SK-N-SH treated with all-trans-retinoic acid at 6 μM for 48 hours (cell line): Measurements from ENCODE around the gene ADAM8.

Source experiments
- ARNTL ChIP-seq: fragments of 450-650 bp; formaldehyde crosslinking; IDR thresholded peaks from 2 replicates; pipeline ENCODE4 v1.5.0; 2020; ENCODE audit warnings: low read depth, mild to moderate bottlenecking, moderate library complexity, borderline replicate concordance
- CSDC2 ChIP-seq: fragments of 250-450 bp; sonication (Bioruptor Pico); IDR thresholded peaks from 2 replicates; pipeline ENCODE4 v1.5.0; 2020; ENCODE audit warnings: mild to moderate bottlenecking, moderate library complexity
- GLIS3 ChIP-seq: fragments of 250-450 bp; sonication (Bioruptor Pico); IDR thresholded peaks from 2 replicates; pipeline ENCODE4 v1.5.0; 2020; ENCODE audit warnings: mild to moderate bottlenecking, moderate library complexity
- ISL1 ChIP-seq: fragments of 250-450 bp; sonication (Bioruptor Pico); IDR thresholded peaks from 2 replicates; pipeline ENCODE4 v2.1.2; 2022; ENCODE audit warnings: mild to moderate bottlenecking, moderate library complexity
- OSR1 ChIP-seq: fragments of 250-450 bp; sonication (Bioruptor Pico); IDR thresholded peaks from 2 replicates; pipeline ENCODE4 v1.8.0; 2022; ENCODE audit warnings: moderate library complexity, mild to moderate bottlenecking, inconsistent platforms
- PPARA ChIP-seq: fragments of 250-450 bp; sonication (Bioruptor Pico); IDR thresholded peaks from 2 replicates; pipeline ENCODE4 v1.5.0; 2020; ENCODE audit warnings: mild to moderate bottlenecking, borderline replicate concordance
- SNAI2 ChIP-seq: fragments of 250-450 bp; sonication (Bioruptor Pico); IDR thresholded peaks from 2 replicates; pipeline ENCODE4 v1.5.0; 2020; ENCODE audit warnings: mild to moderate bottlenecking, moderate library complexity
- TCF4 ChIP-seq: fragments of 250-450 bp; sonication (Bioruptor Pico); IDR thresholded peaks from 2 replicates; pipeline ENCODE4 v1.8.0; 2021; ENCODE audit warnings: mild to moderate bottlenecking, moderate library complexity, borderline replicate concordance
- ZC3H10 ChIP-seq: fragments of 250-450 bp; sonication (Bioruptor Pico); IDR thresholded peaks from 2 replicates; pipeline ENCODE4 v1.5.1; 2021; ENCODE audit warnings: mild to moderate bottlenecking, moderate library complexity
- ZFP3 ChIP-seq: fragments of 250-450 bp; sonication (Bioruptor Pico); IDR thresholded peaks from 2 replicates; pipeline ENCODE4 v1.5.0; 2020; ENCODE audit warnings: mild to moderate bottlenecking, moderate library complexity
- ZNF8 ChIP-seq: fragments of 450-650 bp; formaldehyde crosslinking; IDR thresholded peaks from 2 replicates; pipeline ENCODE4 v1.5.0; 2020; ENCODE audit warnings: mild to moderate bottlenecking, moderate library complexity
- TF ChIP-seq, protein P1 (sequence below): fragments of 250-450 bp; sonication (Bioruptor Pico); IDR thresholded peaks from 2 replicates; pipeline ENCODE4 v1.8.0; 2020; ENCODE audit warnings: mild to moderate bottlenecking, moderate library complexity, borderline replicate concordance
- TF ChIP-seq, protein P2 (sequence below): fragments of 250-450 bp; sonication (Bioruptor Pico); IDR thresholded peaks from 2 replicates; pipeline ENCODE4 v1.5.0; 2020; ENCODE audit warnings: mild to moderate bottlenecking, moderate library complexity

DNA sequence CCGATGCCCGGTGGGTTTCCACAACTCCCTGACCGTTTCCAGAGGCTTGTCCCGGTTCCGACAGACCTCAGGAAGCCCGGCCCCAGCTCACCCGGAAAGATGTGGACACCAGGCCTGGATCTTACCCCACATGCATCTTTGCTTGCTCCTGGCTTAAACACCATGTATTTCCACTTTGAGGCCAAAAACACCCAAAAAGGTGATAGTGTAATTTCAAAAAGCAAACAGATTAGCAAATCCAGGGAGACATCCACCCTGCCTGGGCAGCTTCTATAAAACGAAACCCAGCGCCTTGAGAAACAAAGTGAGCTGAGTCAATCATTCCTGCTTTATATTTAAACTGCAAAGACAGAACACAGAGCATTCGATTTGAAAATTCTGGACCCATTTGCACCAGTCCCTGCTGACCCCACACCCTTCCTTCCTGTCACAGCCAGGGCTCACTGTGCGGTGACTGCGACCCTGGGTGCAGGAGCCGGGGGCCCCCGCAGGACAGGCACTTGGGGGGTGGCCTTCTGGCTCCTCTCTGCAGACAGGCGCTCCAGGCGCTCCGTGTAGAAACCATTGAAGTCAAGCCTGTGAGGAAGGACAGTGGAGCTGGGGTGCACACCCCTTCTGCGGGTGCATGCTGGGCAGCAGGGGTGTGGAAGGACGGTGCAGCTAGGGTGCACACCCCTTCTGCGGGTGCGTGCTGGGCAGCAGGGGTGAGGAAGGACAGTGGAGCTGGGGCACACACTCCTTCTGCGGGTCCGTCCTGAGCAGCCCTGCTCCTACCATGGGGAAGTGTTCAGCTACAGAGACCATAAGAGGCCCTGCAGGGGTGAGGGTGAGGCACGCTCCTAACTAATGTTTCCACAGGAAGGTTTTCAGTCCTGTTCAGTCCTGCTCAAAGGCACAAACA, 2.9 kb upstream of the ADAM8 start:
- TF ChIP-seq ISL1 (no peak), TCF4 (CRISPR knock-in tag) (no peak), GLIS3 (no peak), ARNTL (CRISPR knock-in tag) (no peak), ZFP3 (CRISPR knock-in tag) (no peak), ZC3H10 (CRISPR knock-in tag) (no peak), SNAI2 (CRISPR knock-in tag) (no peak), OSR1 (CRISPR knock-in tag) (no peak), CSDC2 (no peak), PPARA (CRISPR knock-in tag) (no peak), ZNF8 (CRISPR knock-in tag) (no peak)
- TF ChIP-seq, protein P1, sequence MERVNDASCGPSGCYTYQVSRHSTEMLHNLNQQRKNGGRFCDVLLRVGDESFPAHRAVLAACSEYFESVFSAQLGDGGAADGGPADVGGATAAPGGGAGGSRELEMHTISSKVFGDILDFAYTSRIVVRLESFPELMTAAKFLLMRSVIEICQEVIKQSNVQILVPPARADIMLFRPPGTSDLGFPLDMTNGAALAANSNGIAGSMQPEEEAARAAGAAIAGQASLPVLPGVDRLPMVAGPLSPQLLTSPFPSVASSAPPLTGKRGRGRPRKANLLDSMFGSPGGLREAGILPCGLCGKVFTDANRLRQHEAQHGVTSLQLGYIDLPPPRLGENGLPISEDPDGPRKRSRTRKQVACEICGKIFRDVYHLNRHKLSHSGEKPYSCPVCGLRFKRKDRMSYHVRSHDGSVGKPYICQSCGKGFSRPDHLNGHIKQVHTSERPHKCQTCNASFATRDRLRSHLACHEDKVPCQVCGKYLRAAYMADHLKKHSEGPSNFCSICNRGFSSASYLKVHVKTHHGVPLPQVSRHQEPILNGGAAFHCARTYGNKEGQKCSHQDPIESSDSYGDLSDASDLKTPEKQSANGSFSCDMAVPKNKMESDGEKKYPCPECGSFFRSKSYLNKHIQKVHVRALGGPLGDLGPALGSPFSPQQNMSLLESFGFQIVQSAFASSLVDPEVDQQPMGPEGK (CRISPR knock-in tag), result no peak
- TF ChIP-seq, protein P2, sequence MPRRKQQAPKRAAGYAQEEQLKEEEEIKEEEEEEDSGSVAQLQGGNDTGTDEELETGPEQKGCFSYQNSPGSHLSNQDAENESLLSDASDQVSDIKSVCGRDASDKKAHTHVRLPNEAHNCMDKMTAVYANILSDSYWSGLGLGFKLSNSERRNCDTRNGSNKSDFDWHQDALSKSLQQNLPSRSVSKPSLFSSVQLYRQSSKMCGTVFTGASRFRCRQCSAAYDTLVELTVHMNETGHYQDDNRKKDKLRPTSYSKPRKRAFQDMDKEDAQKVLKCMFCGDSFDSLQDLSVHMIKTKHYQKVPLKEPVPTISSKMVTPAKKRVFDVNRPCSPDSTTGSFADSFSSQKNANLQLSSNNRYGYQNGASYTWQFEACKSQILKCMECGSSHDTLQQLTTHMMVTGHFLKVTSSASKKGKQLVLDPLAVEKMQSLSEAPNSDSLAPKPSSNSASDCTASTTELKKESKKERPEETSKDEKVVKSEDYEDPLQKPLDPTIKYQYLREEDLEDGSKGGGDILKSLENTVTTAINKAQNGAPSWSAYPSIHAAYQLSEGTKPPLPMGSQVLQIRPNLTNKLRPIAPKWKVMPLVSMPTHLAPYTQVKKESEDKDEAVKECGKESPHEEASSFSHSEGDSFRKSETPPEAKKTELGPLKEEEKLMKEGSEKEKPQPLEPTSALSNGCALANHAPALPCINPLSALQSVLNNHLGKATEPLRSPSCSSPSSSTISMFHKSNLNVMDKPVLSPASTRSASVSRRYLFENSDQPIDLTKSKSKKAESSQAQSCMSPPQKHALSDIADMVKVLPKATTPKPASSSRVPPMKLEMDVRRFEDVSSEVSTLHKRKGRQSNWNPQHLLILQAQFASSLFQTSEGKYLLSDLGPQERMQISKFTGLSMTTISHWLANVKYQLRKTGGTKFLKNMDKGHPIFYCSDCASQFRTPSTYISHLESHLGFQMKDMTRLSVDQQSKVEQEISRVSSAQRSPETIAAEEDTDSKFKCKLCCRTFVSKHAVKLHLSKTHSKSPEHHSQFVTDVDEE (CRISPR knock-in tag), result no peak
